ENCODE measurements around the gene GGA1. TPM values are rescaled to one million over a fixed set of nuclear protein-coding genes. Genes with fewer than 3 reads are reported as not detected.
A peak's percentile ranks its signal among the peaks of the same experiment; 100 is the strongest.

Gene GGA1
- total and polyA plus RNA-seq, 2 donors = 29.3 to 45.4 TPM

GRCh38 chr22:37633625-37634416 lies 25.2 kb downstream of the GGA1 start:
- DNase-seq (ENCODE audit: extremely low spot score) = peak; percentile 88
- no peaks in the 10 kb centered on the region for H3K36me3 ChIP-seq (ENCODE audit: insufficient read depth)
- no peaks in the 10 kb centered on the region for H3K4me1 ChIP-seq (ENCODE audit: insufficient read depth)
- H3K4me3 ChIP-seq (ENCODE audit: low read depth, low read length) = no peak overlapping the region
- peak overlapping the region; percentile 83 for H3K27ac ChIP-seq (ENCODE audit: low read depth)
- WGBS = 5% methylated on average over 24 of the region's 24 CpGs

GRCh38 chr22:37634417-37634924 lies 25.8 kb downstream of the GGA1 start:
- H3K27ac ChIP-seq (ENCODE audit: low read depth) = peak overlapping the region; percentile 77
- no peaks in the 10 kb centered on the region for H3K4me1 ChIP-seq (ENCODE audit: insufficient read depth)
- H3K36me3 ChIP-seq (ENCODE audit: insufficient read depth) = no peaks in the 10 kb centered on the region
- no peak overlapping the region for H3K4me3 ChIP-seq (ENCODE audit: low read depth, low read length)
- 19% methylated on average over 8 of the region's 8 CpGs for WGBS
- no peak for DNase-seq (ENCODE audit: extremely low spot score)

- Histone ChIP-seq H3K4me1 (ENCODE audit: insufficient read depth) (no peaks in the 10 kb centered on the region), H3K4me3 (ENCODE audit: low read depth, low read length) (no peak overlapping the region), H3K27ac (ENCODE audit: low read depth) (no peak overlapping the region), H3K36me3 (ENCODE audit: insufficient read depth) (no peaks in the 10 kb centered on the region)
- 82% methylated on average over 7 of the region's 7 CpGs for WGBS
- no peak for DNase-seq (ENCODE audit: extremely low spot score)
Observed at GRCh38 chr22:37635157-37635556, 26.5 kb downstream of the GGA1 start.

- WGBS = 57% methylated on average over 6 of the region's 6 CpGs
- Histone ChIP-seq H3K4me3 (ENCODE audit: low read depth, low read length) (no peak overlapping the region), H3K36me3 (ENCODE audit: insufficient read depth) (no peaks in the 10 kb centered on the region), H3K27ac (ENCODE audit: low read depth) (no peak overlapping the region), H3K4me1 (ENCODE audit: insufficient read depth) (no peaks in the 10 kb centered on the region)
- no peak for DNase-seq (ENCODE audit: extremely low spot score)
Observed at GRCh38 chr22:37636186-37636948, 27.7 kb downstream of the GGA1 start.

- Histone ChIP-seq H3K4me3 (ENCODE audit: low read depth, low read length) (no peak overlapping the region), H3K27ac (ENCODE audit: low read depth) (no peak overlapping the region), H3K4me1 (ENCODE audit: insufficient read depth) (no peaks in the 10 kb centered on the region), H3K36me3 (ENCODE audit: insufficient read depth) (no peaks in the 10 kb centered on the region)
- DNase-seq (ENCODE audit: extremely low spot score) = no peak
- 69% methylated on average over 3 of the region's 3 CpGs for WGBS
Observed at GRCh38 chr22:37636949-37637273, 28.3 kb downstream of the GGA1 start.

GRCh38 chr22:37638391-37639069 lies 29.9 kb downstream of the GGA1 start:
- WGBS = 59% methylated on average over 11 of the region's 11 CpGs
- Histone ChIP-seq H3K4me1 (ENCODE audit: insufficient read depth) (no peaks in the 10 kb centered on the region), H3K4me3 (ENCODE audit: low read depth, low read length) (peak overlapping the region; percentile 67)

GRCh38 chr22:37639070-37639760 lies 30.6 kb downstream of the GGA1 start, which contains the start of gene SH3BP1:
SH3BP1 (plus strand) TSS chr22:37639669; CDS start chr22:37639788, 119 bp downstream.
- Histone ChIP-seq H3K27ac (ENCODE audit: low read depth) (peak within 1 kb of the TSS; percentile 81), H3K4me3 (ENCODE audit: low read depth, low read length) (peak within 1 kb of the TSS; percentile 67), H3K4me1 (ENCODE audit: insufficient read depth) (no peaks in the 10 kb centered on the region), H3K36me3 (ENCODE audit: insufficient read depth) (no peaks in the 10 kb centered on the region)
- peak; percentile 37 for DNase-seq (ENCODE audit: extremely low spot score)
- 5% methylated on average over 57 of the region's 57 CpGs for WGBS

More at GRCh38 chr22:37638391-37639069, 29.9 kb downstream of the GGA1 start:
- Histone ChIP-seq H3K27ac (ENCODE audit: low read depth) (peak overlapping the region; percentile 81), H3K36me3 (ENCODE audit: insufficient read depth) (no peaks in the 10 kb centered on the region)
- no peak for DNase-seq (ENCODE audit: extremely low spot score)

GRCh38 chr22:37639771-37640590 lies 31.3 kb downstream of the GGA1 start:
- H3K36me3 ChIP-seq (ENCODE audit: insufficient read depth) = no peaks in the 10 kb centered on the region
- H3K4me3 ChIP-seq (ENCODE audit: low read depth, low read length) = peak overlapping the region; percentile 67
- peak overlapping the region; percentile 81 for H3K27ac ChIP-seq (ENCODE audit: low read depth)
- DNase-seq (ENCODE audit: extremely low spot score) = no peak
- 6% methylated on average over 27 of the region's 27 CpGs for WGBS
- H3K4me1 ChIP-seq (ENCODE audit: insufficient read depth) = no peaks in the 10 kb centered on the region

GRCh38 chr22:37640591-37641560 lies 32.2 kb downstream of the GGA1 start:
- WGBS = 71% methylated on average over 24 of the region's 24 CpGs
- peak overlapping the region; percentile 67 for H3K4me3 ChIP-seq (ENCODE audit: low read depth, low read length)
- H3K4me1 ChIP-seq (ENCODE audit: insufficient read depth) = no peaks in the 10 kb centered on the region
- no peak for DNase-seq (ENCODE audit: extremely low spot score)
- peak overlapping the region; percentile 76 for H3K27ac ChIP-seq (ENCODE audit: low read depth)
- no peaks in the 10 kb centered on the region for H3K36me3 ChIP-seq (ENCODE audit: insufficient read depth)

GRCh38 chr22:37641561-37641949 lies 32.9 kb downstream of the GGA1 start:
- WGBS = 89% methylated on average over 5 of the region's 5 CpGs
- Histone ChIP-seq H3K27ac (ENCODE audit: low read depth) (peak overlapping the region; percentile 76), H3K4me1 (ENCODE audit: insufficient read depth) (no peaks in the 10 kb centered on the region), H3K36me3 (ENCODE audit: insufficient read depth) (no peaks in the 10 kb centered on the region), H3K4me3 (ENCODE audit: low read depth, low read length) (no peak overlapping the region)
- DNase-seq (ENCODE audit: extremely low spot score) = no peak

GRCh38 chr22:37643225-37643847 lies 34.7 kb downstream of the GGA1 start:
- Histone ChIP-seq H3K4me3 (ENCODE audit: low read depth, low read length) (no peak overlapping the region), H3K27ac (ENCODE audit: low read depth) (no peak overlapping the region), H3K36me3 (ENCODE audit: insufficient read depth) (no peaks in the 10 kb centered on the region), H3K4me1 (ENCODE audit: insufficient read depth) (no peaks in the 10 kb centered on the region)
- peak; percentile 48 for DNase-seq (ENCODE audit: extremely low spot score)
- 28% methylated on average over 9 of the region's 9 CpGs for WGBS
